NCI-H2227 treated with DMSO at 0.1 percent for 48 hours (cell line): ENCODE measurements around the gene ITGA7.
"Not testable (repeated sequence)": the region's sequence is repeated elsewhere in the genome, so short reads cannot be mapped to it uniquely, and the experiment has no call there.

Experiments
- DNase-seq: peaks from one replicate; lab custom pipeline; 2025; lab: John Stamatoyannopoulos, UW

ITGA7 gene

GRCh38 chr12:55681142-55682077 is 26.3 kb downstream of the ITGA7 start:
- DNase-seq: peak; percentile 31

- no peak for DNase-seq
These were observed 28.0 kb downstream of the ITGA7 start for GRCh38 chr12:55679691-55680090.

- DNase-seq: no peak
These were observed 31.0 kb downstream of the ITGA7 start for GRCh38 chr12:55676707-55677106.

GRCh38 chr12:55675666-55676065 is 32.0 kb downstream of the ITGA7 start:
- DNase-seq: no peak

GRCh38 chr12:55673638-55674037 is 34.1 kb downstream of the ITGA7 start:
- no peak for DNase-seq

- DNase-seq: no peak
These were observed 36.0 kb downstream of the ITGA7 start for GRCh38 chr12:55671746-55672145.

GRCh38 chr12:55670276-55670675 is 37.4 kb downstream of the ITGA7 start:
- no peak for DNase-seq

- no peak for DNase-seq
These were observed 41.2 kb downstream of the ITGA7 start for GRCh38 chr12:55666508-55666907.

GRCh38 chr12:55664826-55665225 is 42.9 kb downstream of the ITGA7 start:
- DNase-seq: no peak

GRCh38 chr12:55663391-55663790 is 44.3 kb downstream of the ITGA7 start:
- no peak for DNase-seq

- DNase-seq: no peak
These were observed 48.0 kb downstream of the ITGA7 start for GRCh38 chr12:55659486-55660385.

GRCh38 chr12:55658635-55659391 is 48.9 kb downstream of the ITGA7 start:
- DNase-seq: no peak

GRCh38 chr12:55658212-55658611 is 49.5 kb downstream of the ITGA7 start:
- DNase-seq: no peak

- DNase-seq: no peak
These were observed 50.5 kb downstream of the ITGA7 start for GRCh38 chr12:55657212-55657611.

- DNase-seq: no peak
These were observed 53.0 kb downstream of the ITGA7 start for GRCh38 chr12:55654511-55655214.

GRCh38 chr12:55653031-55653430 is 54.7 kb downstream of the ITGA7 start:
- DNase-seq: no peak

- no peak for DNase-seq
These were observed 55.4 kb downstream of the ITGA7 start for GRCh38 chr12:55652352-55652751.

- no peak for DNase-seq
These were observed 56.4 kb downstream of the ITGA7 start for GRCh38 chr12:55651299-55651683.

- DNase-seq: not testable (repeated sequence)
These were observed 56.9 kb downstream of the ITGA7 start for GRCh38 chr12:55650620-55651298.

GRCh38 chr12:55647027-55647426 is 60.7 kb downstream of the ITGA7 start:
- no peak for DNase-seq

- DNase-seq: no peak
These were observed 63.1 kb downstream of the ITGA7 start for GRCh38 chr12:55644591-55644990.
